GM21723 (cell line): ENCODE data around the gene RAD51D.
"Not testable (repeated sequence)": the region's sequence is repeated elsewhere in the genome, so short reads cannot be mapped to it uniquely, and the experiment has no call there.

ENCODE experiments used
- ATAC-seq: cut with Tn5 transposase; IDR thresholded peaks from one replicate; pipeline ENCODE4 v1.9.1; 2021; ENCODE audit warnings: mild to moderate bottlenecking, moderate library complexity; ENCODE audit not compliant: unreplicated experiment

RAD51D gene

DNA sequence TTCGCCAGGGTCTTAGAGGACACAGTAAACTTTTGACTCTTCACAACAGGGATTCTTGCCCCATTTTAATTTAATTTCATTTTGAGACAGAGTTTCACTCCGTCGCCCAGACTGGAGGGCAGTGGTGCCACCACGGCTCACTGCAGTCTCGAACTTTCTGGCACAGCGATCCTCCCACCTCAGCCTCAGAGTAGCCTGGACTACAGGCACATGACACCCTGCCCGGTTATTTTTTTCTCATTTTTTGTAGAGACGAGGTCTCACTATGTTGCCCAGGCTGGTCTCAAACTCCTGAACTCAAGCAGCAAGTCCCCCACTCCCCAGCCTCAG lies 22.8 kb upstream of the RAD51D start:
- no peak for ATAC-seq

DNA sequence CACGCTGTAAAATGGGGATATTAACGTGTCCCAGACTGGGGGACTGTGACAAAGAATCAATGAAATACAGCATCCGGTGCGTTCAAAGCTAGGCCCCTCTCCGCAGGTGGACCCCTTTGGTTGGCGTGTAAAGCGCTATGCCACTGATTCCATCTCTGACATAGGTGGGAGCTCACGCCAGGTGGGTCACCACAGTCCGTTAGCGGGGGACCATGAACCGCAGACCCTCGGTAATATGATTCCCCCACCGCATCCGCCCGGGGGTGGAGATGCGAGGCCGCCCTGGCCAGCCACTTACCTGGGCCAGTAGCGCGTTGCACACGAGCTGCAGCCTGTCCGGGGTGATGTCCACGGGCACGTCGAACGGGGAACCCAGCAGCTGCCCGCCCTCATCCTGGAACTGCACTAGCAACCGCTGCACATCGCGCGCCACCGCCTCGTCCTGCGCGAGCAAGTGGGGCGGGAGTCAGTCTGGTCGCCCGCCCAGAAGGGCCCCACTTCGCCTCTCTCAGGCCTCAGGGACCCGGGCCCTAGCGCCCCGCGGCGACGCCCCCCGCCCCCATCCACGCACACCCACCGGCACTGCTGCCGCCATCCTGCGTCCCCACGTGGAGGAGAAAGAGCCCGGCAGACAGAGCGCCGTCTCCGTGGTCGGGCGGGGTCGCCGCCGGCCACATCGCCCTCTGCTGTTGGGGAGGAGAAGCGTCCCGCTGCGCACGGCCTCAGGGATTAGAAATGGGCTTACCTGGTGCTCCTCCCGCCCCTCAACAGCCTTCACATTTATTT lies 22.2 kb upstream of the RAD51D start, which contains the start of gene NLE1:
Gene NLE1, minus strand, starts transcription at position 623 of the 786 bp plus-strand sequence. Its CDS starts 28 bp downstream, at position 595.
- ATAC-seq: peak; percentile 93

DNA sequence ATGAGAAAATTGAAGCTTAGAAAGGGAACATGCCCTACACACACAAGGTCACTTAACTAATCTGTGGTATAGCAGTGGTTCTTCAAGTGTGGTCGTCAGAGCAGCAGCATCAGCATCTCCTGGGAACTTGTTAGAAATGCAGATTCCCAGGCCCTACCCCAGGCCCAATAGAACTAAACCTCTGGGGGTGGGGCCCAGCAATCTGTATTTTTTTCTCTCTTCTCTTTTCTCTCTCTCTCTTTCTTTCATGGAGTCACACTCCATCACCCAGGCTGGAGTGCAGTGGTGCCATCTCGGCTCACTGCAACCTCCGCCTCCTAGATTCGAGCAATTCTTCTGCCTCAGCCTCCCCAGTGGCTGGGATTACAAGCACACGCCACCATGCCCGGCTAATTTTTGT lies 18.6 kb upstream of the RAD51D start:
- ATAC-seq: no peak

DNA sequence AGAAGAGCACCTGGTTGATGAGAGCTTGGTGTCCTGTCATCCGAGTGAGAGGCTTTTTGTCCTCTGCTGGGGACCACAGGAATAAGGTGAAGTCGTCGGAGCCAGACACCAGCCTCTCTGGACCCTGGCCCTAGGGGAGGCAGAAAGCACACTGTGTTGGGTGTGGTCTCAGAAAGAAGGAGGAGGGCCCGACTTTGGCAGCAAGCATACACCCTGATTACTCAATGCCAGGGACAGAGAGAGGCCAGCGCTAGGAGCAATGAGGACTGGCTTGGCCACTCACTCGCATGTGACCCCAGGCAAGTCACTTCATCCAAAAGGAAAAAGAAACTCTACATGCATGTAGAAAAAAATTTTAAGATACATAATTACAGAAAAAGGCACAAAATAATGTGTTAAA lies 15.7 kb upstream of the RAD51D start:
- ATAC-seq: no peak

DNA sequence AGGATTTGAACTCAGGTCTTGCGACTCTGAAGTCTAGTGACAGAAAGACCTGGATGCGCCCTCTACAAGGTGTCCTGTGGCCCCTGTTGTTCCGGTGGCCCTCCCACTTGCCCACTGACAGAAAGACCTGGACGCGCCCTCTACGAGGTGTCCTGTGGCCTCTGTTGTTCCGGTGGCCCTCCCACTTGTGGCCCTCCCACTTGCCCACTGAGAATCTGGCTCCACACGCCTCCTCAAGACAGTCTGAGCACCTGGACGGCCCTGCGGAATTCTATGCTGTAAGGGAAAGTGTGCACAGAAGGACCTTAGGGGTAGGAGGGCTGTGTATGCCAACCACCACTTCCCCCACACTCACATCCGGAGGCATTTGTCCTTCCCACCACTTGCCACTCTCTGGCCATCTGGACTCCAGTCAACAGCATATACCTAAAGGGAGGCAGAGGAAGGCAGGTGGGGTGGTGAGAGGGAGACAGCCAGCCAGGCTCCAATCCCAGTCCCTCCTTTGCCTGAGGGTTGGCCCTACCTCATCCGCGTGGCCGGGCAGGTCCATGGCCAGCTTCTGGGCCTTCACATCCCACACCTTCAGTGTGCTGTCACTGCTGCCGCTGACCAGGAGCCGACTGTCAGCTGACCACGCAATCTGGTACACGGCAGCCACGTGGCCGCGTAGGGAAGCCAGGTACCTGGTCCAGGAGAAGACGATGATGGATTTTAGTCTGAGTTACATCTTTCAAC lies 13.3 kb upstream of the RAD51D start:
- ATAC-seq: no peak

DNA sequence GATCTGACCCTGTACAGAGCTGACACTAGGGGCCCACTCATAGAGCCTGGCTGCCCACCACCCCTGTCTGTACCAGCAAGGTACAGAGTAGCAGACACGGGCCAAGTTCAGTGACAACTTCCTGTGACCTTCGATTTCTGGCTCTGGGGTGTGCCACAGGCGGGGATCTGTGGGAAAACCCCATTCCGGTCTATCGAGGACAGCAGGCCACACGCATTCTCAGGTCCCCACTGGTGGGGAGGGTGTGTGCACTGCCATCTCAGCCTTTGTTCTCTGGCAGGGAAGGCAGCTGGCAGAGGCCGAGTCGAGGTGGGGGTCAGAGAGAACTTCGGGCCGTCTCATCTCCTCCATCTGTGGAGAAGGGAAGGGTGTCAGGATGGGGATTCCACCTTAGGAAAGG lies 12.4 kb upstream of the RAD51D start:
- no peak for ATAC-seq

DNA sequence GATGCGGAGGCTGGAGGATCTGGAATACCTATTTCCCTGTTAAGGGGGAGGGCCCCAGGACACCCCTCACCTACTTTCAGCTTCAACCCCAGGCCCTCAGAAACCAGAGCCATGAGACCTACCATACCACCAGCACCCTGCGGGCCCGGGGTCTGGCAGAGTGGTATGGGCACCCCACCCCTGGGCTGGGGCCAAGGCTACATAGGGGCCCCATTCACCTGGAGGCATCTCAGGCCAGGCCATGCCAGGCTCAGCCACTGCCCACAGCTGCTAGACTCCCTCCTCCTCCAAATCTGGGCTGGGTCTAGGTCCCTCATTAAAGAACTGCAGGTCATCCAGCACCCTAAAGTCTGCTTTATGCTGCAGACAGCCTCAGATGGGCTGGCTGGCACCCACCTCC lies 10.7 kb upstream of the RAD51D start:
- ATAC-seq: no peak

DNA sequence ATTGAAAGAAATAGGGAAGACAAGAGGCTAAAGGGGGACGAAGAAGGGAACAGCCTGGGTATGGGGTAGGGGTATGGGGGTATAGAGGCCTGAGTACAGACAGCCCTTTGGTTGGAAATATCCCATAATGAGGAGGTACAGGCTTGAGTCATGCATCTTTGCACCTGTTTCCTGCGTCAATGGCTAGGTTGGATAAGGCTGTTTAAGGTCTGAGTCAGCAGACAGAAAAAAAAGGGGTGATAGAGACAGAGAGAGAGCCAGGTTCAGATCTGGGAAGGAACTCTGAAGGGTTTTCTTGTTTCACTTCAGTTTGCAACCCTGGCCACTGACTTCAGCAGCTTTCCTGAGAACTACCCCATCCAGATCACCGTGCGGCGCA lies 10.3 kb upstream of the RAD51D start:
- no peak for ATAC-seq

DNA sequence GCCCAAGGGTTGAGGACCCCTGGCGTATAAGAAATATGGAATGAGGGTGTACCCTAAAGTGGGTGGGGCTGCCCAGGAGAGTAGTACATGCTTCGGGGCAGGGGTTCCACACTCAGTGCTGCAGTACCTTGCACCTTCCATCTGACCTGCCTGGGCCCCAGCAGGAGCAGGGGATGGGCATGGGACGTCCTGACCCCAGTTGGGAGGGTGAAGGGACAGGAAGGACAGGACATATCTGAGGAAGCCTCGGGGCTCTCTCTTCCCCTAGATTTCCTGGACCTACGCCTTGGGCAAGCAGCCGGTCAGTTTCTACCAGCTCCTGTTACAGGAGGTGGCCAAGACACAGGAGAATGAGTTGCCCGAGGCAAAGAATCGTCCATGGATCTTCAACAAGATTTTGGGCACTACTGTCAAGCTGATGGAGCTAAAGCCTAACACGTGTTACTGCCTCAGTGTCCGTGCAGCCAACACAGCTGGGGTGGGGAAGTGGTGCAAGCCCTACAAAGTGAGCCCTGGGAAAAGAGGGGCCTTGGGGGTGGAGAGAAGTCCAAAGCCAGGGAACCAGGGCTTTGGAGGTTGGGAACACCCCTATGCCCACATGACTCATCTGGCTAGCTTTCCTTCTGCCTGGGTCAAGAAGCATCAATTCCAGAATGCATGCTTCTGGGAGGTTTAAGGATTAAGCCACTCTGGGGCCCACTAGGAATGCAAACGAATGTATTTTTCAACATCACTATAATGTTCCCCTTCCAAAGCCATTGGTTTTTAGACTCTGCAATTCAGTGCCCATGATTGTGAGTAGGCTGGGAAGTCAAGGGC lies 9.7 kb upstream of the RAD51D start:
- no peak for ATAC-seq

DNA sequence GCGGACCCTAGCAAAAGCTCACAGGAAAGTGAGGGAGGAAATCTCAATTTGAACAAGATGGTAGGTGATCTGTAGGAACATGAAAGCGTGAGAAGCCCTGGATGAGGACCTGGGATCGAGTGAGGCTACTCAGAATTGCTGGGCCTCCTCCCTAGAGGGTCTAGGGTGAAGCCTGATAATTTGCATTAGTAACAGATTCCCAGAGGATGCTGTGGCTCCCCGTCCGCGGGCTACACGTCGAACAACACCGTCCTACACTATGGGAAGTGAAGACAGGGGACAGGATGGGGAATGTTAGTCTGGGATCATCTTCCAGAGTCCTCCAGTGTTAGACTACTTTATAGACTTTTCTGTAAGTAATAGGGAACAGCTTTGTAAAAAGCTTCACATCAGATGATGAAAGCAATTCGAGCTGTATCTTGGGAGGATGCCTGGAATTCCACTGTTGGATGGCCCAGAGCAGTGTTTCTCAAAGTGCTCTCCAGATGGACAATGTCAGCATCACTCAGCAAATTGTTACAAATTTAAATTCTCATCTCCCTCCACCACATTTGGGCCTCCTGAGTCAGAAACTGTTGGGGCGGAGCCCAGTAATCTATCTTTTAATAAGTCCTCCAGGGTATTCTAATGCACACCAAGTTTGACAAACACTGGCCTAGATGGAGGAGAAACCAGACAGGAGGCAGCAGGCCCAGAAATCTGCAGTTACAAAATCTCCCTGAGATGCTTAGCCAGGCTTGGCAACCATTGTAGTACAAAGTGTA lies 8.3 kb upstream of the RAD51D start:
- no peak for ATAC-seq

DNA sequence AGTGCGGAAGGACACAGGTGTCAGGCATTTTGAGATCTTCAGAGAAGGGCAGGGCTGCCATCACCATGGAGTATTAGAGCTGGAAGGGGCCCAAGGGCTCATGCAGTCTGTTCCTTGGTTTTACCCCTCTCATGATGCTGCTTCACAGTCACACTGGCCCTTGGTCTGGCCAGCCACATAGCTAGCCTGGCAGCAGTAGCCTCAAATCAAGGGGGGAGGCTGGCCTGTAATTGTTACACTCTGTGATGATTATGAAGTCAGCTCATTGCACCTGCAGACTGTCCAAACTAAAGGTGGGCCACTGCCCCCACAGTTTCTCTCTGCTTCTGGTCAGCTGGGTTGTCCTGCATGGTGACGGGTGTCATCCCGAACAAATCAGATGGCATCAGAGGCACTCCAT lies 1.7 kb upstream of the RAD51D start, which contains the start of gene FNDC8:
Gene FNDC8, plus strand, starts transcription at position 301 of the 400 bp plus-strand sequence. Its CDS starts 79 bp downstream, at position 380.
- ATAC-seq: no peak

DNA sequence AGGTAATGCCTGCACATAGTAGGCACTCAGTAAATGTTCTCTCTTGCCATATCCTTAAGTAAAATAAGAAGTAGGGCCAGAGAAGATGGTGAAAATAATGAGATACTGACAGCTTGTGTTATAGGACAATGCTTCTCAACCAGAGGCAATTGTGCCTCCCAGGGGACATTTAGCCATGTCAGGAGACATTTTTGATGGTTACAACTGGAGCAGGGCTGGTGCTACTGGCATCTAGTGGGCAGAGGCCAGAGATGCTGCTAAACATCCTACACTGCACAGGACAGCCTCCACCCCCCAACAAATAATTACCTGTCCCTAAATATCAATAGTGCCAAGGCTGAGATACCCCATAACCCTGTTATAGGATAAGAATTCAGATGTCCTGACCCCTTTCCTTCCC lies 1.7 kb downstream of the RAD51D start:
- ATAC-seq: no peak

DNA sequence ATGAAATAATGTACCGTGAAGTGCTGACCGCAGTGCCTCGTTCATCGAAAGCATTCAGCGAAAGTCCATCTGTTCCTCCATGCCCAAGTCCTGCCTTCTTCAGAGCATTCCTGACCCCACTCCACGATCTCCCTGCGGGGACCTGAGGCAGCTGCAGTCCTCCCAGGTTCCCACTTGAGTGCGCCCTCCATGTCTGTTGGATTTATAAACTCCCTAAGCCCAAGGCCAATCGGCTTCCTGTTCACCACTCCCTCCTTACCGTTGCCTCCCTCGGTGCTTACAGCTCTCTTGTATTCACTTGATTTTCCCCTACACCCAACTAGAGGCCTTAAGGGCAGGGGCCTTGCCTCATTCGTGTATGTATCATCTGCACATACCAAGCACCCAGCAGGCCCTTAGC lies 2.8 kb downstream of the RAD51D start:
- ATAC-seq: no peak

DNA sequence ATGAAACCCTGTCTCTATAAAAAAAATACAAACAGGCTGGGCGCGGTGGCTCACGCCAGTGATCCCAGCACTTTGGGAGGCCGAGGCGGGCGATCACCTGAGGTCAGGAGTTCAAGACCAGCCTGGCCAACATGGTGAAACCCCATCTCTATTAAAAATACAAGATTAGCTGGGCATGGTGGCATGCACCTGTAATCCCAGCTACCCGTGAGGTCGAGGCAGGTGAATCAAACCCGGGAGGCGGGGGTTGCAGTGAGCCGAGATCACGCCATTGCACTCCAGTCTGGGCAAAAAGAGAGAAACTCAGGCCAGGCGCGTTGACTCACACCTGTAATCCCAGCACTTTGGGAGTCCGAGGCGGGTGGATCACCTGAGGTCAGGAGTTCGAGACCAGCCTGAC lies 8.9 kb downstream of the RAD51D start:
- not testable (repeated sequence) for ATAC-seq

DNA sequence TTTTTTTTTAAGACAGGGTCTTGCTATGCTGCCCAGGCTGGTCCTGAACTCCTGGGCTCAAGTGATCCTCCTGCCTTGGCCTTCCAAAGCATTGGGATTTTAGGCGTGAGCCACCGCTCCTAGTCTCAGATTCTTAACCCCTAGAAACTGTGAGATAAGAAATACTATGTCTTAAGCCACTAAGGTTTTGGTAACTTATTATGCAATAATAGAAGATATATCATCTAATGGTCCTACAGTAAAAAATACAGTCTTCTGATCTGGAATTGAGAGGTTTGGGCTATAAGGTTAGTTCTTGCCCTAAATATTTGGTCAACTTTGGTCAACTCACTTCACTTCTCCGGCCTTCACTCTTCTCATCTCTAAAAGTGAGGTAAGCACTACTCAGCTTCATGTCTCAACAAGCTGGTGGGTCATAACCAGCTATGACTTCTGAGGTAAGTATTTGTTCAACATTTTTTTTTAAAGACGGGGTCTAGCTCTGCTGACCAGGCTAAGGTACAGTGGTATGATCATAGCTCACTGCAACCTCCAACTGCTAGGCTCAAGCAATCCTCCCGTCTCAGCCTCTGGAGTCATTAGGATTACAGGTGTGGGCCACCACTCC lies 14.7 kb downstream of the RAD51D start:
- no peak for ATAC-seq

DNA sequence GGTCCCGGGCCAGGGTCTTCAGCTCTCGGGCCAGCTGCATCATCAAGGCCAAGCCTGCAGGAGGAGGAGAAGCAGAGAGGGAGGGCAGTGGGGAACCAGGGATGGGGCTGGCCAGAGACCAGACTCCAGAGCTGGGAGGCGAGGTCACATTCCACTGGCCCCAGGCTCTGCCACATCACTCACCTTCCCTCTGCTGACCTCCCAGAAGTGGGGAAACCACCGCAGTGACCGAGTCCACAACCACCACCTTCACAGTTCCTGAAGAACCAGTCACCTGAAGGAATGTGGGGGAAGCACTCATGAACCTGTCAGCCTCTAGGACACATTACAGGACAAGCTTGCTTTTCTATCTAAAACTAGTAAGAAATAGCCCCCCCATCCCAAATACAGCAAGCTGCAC lies 16.4 kb downstream of the RAD51D start:
- no peak for ATAC-seq

DNA sequence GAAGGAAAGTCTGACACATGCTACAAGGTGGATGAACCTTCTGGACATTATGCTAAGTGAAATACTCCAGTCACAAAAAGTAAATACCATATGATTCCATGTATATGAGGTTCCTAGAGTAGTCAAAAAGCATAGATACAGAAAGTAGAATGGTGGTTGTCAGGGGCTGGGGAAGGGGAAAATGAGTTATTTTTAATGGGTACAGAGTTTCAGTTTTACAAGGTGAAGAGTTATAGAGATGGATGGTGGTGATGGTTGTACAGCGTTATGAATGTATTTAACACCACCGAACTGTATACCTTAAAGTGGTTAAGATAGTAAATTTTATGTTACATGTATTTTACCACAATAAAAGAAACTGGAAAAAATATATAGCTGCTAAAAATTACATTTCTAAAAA lies 17.9 kb downstream of the RAD51D start:
- no peak for ATAC-seq

DNA sequence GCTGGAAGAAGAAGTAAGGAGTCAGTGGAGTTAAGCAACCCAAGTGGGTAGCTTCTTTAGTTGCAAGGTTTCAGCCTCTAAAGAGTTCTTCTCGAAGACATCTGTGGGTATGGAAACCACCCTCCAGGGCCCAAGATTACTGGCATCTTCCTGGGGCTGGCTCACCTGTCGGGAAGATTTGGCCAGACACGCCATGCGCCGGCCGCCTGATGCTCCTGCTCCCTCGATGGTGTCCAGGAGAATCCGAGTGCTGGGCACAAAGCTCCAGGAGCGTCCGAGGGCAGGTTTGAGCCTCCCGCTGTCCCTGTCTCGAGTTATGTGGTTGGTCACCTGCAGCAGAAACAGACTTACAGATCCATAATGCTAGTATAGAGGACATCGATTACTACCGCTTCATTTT lies 18.6 kb downstream of the RAD51D start:
- no peak for ATAC-seq

DNA sequence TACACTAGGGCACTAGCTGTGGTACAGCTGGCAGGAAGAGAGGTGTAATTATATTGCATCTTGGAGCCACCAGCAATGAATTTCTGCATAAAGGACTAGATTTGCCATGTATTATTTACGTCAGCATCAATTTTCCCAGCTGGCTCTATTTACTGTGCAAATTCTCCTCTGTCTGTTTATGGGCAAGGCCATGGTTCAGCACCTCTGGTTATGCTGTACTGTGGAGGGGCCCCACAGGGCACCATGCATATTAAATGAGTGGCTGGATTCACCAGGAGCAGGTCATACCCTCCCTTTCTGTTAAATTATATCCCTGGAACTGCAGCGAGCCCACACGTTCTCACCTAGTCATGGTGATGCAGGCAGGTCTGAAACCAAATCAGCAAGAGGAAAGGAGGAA lies 19.8 kb downstream of the RAD51D start:
- ATAC-seq: no peak

DNA sequence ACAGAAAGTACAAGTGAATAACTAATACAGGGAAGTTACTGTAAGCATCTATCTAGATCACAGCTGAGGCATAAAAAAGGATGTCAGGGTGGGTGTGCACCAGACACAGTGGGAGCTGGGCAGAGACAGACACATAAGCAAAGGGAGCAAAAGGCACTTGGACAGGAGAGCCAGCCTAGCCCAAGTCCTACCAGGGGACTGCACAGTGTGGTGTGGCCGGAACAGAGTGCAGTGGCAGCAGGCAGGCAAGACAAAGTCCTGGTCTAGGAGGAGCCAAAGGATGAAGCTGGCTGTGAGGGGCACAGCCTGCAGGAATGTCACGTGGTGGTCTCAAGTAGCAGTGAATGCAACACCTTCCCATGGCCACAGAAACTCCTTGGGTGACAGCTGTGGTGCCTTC lies 21.9 kb downstream of the RAD51D start:
- no peak for ATAC-seq
